ENCODE results near the gene EXOC7. TPM values are rescaled to one million over a fixed set of nuclear protein-coding genes. Genes with fewer than 3 reads are reported as not detected.

EXOC7 gene
- total RNA-seq, 1 experiment from 2014 or later, result 117 TPM

DNA sequence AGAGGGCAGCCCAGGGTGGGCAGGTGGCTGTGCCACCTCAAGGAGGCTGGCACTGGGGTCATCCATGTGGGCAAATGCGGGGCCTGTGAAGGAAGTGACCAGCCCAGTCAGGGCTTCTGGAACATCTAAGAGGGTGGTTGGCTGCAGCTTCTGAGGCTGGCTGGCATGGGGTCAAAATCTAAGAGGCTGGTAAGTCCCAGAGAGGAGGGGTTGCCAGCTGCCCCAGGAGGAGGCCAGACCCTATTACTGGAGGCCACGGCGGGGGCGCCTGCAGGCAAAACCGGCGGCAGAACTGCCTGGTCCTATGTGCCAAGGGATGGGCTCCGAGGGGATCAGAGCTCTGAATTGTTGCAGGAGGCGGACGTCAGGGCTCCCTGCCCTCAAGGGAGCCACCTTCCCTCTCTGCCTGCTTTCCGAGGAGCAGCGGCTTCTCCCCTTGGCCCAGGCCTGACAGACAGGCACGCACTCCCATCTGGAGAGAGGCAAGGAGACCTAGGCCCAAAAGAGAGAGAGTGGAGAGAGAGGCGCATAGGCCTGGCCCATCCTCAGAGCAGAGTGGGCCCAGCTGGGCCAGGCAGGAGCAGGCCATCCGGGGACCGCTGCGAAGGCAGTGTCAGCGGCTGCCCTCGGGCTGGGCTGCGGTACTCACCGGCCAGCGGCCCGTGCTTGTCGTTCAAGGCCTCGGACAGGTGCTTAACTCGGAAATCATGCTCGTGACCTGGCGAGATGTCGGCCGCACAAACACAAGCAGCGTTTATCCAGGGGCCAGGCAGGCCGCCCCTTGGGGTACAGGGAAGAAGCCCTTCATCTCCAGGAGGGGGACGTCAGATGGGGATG lies 13.7 kb downstream of the EXOC7 start:
- intact Hi-C loops (cut with micrococcal nuclease; ENCODE audit: unreplicated experiment), result no loop called here
- POLR2A ChIA-PET (ENCODE audit: low non-redundant PET), result no interaction called here
- no peak for TF ChIP-seq EZH2 (IDR thresholded peaks at IDR 0.05; ENCODE audit: borderline replicate concordance, low read depth, low read length, poor library complexity, severe bottlenecking)
- TF ChIP-seq, protein P1, sequence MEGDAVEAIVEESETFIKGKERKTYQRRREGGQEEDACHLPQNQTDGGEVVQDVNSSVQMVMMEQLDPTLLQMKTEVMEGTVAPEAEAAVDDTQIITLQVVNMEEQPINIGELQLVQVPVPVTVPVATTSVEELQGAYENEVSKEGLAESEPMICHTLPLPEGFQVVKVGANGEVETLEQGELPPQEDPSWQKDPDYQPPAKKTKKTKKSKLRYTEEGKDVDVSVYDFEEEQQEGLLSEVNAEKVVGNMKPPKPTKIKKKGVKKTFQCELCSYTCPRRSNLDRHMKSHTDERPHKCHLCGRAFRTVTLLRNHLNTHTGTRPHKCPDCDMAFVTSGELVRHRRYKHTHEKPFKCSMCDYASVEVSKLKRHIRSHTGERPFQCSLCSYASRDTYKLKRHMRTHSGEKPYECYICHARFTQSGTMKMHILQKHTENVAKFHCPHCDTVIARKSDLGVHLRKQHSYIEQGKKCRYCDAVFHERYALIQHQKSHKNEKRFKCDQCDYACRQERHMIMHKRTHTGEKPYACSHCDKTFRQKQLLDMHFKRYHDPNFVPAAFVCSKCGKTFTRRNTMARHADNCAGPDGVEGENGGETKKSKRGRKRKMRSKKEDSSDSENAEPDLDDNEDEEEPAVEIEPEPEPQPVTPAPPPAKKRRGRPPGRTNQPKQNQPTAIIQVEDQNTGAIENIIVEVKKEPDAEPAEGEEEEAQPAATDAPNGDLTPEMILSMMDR (conservative IDR thresholded peaks at IDR 0.05; ENCODE audit: low read depth, low read length), result no peak
- Histone ChIP-seq H3K27ac (ENCODE audit: low read depth, low read length, poor library complexity, severe bottlenecking) (no peak overlapping the region), H3K36me3 (ENCODE audit: insufficient read depth, low read length, poor library complexity, severe bottlenecking) (peaks cover 30% of the 10 kb centered on the region), H3K4me1 (ENCODE audit: insufficient read depth, low read length, poor library complexity, severe bottlenecking) (no peaks in the 10 kb centered on the region), H3K27me3 (replicated peaks; ENCODE audit: insufficient read depth, low read depth, low read length, poor library complexity) (no peaks in the 10 kb centered on the region), H3K9me3 (ENCODE audit: low read depth, low read length, poor library complexity, severe bottlenecking) (no peaks in the 10 kb centered on the region), H3K4me3 (ENCODE audit: low read depth, low read length, poor library complexity, severe bottlenecking) (no peak overlapping the region)
- no TSS peak for BruUV-seq (replicated peaks)
- CTCF ChIA-PET, result no interaction called here
- DNase-seq (ENCODE audit: low spot score), result no peak

DNA sequence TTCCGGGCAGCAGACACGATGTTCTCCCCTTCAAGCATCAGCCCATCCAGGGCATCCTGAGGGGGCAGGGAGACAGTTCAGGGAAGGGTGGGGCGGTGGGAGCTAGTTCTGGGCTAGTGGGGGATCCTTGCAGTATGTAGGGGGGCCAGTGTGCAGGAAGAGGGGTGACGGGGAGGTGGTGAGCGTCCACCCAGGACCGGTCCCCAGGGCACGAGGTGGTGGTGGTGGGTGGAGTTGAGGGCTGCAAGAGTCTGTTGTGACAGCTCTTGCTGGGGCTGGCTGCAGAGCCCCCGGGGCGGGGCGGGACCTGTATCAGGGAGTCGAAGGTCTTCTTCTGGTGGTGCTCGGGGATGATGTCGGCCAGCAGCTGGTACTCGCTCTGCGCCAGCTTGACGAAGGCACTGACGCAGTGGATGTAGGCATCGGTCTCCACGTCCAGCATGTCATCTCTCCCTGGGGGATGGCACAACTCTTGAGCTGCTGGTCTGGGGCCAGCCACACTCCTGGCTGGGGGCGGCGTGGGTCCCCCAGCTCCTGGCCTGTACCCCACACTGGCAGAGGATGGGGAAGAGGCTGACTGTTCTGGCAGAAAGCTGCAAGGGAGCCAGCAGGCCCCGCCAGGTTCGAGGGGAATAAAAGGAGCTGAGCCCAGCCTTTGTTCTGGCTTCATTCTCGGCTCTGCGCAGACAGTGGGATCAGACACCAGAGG lies 14.6 kb downstream of the EXOC7 start:
- no peak for TF ChIP-seq EZH2 (IDR thresholded peaks at IDR 0.05; ENCODE audit: borderline replicate concordance, low read depth, low read length, poor library complexity, severe bottlenecking)
- TF ChIP-seq, protein P1 (conservative IDR thresholded peaks at IDR 0.05; ENCODE audit: low read depth, low read length), result no peak
- intact Hi-C loops (cut with micrococcal nuclease; ENCODE audit: unreplicated experiment), result no loop called here
- Histone ChIP-seq H3K36me3 (ENCODE audit: insufficient read depth, low read length, poor library complexity, severe bottlenecking) (peaks cover 29% of the 10 kb centered on the region), H3K27ac (ENCODE audit: low read depth, low read length, poor library complexity, severe bottlenecking) (no peak overlapping the region), H3K27me3 (replicated peaks; ENCODE audit: insufficient read depth, low read depth, low read length, poor library complexity) (no peaks in the 10 kb centered on the region), H3K4me1 (ENCODE audit: insufficient read depth, low read length, poor library complexity, severe bottlenecking) (no peaks in the 10 kb centered on the region), H3K9me3 (ENCODE audit: low read depth, low read length, poor library complexity, severe bottlenecking) (no peaks in the 10 kb centered on the region), H3K4me3 (ENCODE audit: low read depth, low read length, poor library complexity, severe bottlenecking) (no peak overlapping the region)
- ChIA-PET POLR2A (ENCODE audit: low non-redundant PET) (no interaction called here), CTCF (no interaction called here)
- DNase-seq (ENCODE audit: low spot score), result no peak
- no TSS peak for BruUV-seq (replicated peaks)

DNA sequence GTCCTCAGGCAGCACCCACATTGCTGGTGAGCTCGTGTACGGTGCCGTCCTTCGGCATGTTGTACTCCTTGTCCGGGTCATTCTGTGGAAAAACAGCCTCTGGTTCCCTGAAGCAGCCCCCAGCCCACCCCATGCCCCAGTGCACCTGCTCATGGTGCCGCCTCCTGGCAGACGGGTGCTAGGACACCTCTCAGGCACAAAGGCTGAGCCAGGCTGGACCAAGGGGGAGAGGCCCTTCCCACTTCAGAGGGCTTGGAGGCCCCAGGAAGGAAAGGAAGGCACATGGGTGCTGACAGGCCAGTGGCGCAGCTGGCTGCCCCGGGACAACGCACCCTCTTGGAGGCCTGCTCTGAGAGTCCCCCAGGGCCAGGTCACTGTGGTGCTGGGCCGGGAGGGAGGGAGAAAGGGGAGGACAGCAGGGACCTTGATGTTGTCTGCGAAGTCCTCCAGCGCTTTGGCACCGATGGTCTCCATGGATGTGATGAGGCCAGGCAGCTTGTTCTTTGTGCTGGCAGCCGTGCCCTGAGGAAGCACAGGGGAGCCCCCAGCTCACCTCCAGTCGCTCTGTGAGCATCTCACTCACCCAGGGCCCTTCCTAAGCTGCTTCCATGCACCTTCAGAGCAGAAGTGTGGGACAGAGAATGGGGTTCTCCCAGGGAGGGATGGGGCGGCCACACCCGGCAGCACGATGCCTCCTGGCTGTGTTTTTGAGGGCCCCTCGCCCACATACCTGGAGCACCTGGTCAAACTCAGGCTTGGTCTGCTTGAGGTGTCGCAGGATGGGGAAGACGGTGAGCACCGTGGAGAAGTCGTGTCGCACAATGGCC lies 15.3 kb downstream of the EXOC7 start:
- no peaks in the 10 kb centered on the region for H3K27me3 ChIP-seq (replicated peaks; ENCODE audit: insufficient read depth, low read depth, low read length, poor library complexity)
- H3K36me3 ChIP-seq (ENCODE audit: insufficient read depth, low read length, poor library complexity, severe bottlenecking), result peaks cover 32% of the 10 kb centered on the region
- H3K9me3 ChIP-seq (ENCODE audit: low read depth, low read length, poor library complexity, severe bottlenecking), result no peaks in the 10 kb centered on the region
- intact Hi-C loops (cut with micrococcal nuclease; ENCODE audit: unreplicated experiment), result no loop called here
- H3K27ac ChIP-seq (ENCODE audit: low read depth, low read length, poor library complexity, severe bottlenecking), result no peak overlapping the region
- DNase-seq (ENCODE audit: low spot score), result no peak
- H3K4me1 ChIP-seq (ENCODE audit: insufficient read depth, low read length, poor library complexity, severe bottlenecking), result no peaks in the 10 kb centered on the region
- no TSS peak for BruUV-seq (replicated peaks)
- no peak overlapping the region for H3K4me3 ChIP-seq (ENCODE audit: low read depth, low read length, poor library complexity, severe bottlenecking)
- TF ChIP-seq, protein P1 (conservative IDR thresholded peaks at IDR 0.05; ENCODE audit: low read depth, low read length), result 0 out of 2 replicates have a peak, but pooled peaks have one; percentile 14
- no peak for TF ChIP-seq EZH2 (IDR thresholded peaks at IDR 0.05; ENCODE audit: borderline replicate concordance, low read depth, low read length, poor library complexity, severe bottlenecking)
- POLR2A ChIA-PET (ENCODE audit: low non-redundant PET), result no interaction called here
- CTCF ChIA-PET, result no interaction called here

Data from A673 (cell line).